ENCODE measurements around the gene SRRM3. TPM values are rescaled to one million over a fixed set of nuclear protein-coding genes. Genes with fewer than 3 reads are reported as not detected.
"Not testable (repeated sequence)": the region's sequence is repeated elsewhere in the genome, so short reads cannot be mapped to it uniquely, and the experiment has no call there.

The SRRM3 gene
- total RNA-seq, 1 donor from 2014 or later, result 0.53 TPM

DNA sequence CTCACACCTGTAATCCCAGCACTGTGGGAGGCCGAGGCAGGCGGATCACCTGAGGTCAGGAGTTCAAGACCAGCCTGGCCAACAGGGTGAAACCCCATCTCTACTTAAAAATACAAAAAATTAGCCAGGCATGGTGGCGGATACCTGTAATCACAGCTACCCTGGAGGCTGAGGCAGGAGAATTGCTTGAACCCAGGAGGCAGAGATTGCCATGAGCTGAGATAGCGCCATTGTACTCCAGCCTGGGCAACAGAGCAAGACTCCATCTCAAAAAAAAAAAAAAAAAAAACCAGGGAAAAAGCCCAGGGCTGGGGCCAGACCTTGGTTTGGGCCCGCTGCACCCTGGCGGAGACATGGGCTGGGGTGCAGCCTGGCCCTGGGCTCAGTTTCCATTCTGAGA, 110.1 kb downstream of the SRRM3 start:
- DNase-seq (ENCODE audit: low read depth, low spot score), result not testable (repeated sequence)

GRCh38 chr7:76314042-76314721, 112.5 kb downstream of the SRRM3 start:
- peak; percentile 67 for DNase-seq (ENCODE audit: low read depth, low spot score)

DNA sequence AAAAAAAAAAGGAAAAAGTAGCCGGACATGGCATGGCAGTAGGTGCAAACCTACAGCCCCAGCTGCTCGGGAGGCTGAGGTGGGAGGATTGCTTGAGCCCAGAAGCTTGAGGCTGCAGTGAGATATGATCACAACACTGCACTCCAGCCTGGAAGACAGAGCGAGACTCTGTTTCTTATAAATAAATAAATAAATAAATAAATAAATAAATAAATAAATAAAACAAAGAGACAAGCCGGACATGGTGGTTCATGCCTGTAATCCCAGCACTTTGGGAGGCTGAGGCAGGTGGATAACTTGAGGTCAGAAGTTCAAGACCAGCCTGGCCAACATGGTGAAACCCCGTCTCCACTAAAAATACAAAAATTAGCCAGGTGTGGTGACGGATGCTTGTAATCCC, 113.0 kb downstream of the SRRM3 start:
- DNase-seq (ENCODE audit: low read depth, low spot score), result not testable (repeated sequence)

DNA sequence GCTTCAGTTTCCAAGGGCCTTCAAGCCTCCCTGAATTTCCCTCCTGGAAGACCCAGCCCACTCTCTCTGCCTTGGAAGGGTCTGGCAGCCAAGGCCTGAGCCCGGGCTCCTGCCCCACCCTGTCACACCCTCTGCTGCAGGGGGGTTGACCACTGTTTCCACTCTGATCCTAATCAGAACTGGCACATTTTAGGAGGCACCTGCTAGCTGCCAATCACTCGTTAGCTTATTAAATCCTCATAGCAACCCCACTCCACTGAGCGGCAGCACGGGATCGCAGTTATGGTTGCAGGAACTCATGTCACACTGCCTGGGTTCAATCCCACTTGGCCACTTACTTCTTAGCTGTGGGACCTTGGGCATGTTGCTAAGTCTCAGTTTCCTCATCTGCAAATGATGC, 113.7 kb downstream of the SRRM3 start:
- DNase-seq (ENCODE audit: low read depth, low spot score), result no peak

GRCh38 chr7:76316984-76317781, 115.5 kb downstream of the SRRM3 start:
- DNase-seq (ENCODE audit: low read depth, low spot score), result no peak

DNA sequence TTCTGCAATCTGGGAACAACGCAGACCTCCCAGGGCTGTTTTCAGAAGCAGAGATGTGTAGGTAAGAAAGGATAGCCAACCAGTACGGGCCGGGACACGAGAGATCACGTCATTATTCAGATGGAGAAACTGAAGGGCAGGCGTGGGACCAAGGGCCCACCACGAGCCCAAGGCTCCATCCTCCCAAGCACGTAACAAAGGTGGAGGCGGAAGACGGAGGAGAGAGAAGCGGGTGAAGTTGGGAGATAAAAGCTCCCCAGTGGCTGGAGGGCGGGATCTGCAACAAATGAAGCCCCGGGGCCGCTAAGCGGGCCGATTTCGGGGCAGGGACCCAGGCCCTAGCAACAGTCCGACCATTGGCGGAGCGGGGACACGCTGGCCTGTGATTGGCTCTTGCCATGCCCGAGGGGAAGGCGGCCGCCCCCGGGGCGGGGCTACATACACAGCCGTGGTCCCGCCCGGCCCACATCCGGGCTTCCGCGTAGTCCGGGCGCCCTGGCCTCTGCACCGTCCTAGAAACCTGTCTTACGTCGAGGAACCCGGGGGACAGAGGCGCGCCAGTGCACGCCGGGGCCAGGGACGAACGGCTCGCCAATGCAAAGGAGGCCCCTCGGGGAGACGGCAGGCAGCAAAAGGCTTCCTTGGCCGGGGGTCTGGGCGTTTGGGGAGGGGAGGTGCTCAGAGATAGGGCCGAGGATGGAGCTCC, 116.2 kb downstream of the SRRM3 start:
- peak; percentile 86 for DNase-seq (ENCODE audit: low read depth, low spot score)

DNA sequence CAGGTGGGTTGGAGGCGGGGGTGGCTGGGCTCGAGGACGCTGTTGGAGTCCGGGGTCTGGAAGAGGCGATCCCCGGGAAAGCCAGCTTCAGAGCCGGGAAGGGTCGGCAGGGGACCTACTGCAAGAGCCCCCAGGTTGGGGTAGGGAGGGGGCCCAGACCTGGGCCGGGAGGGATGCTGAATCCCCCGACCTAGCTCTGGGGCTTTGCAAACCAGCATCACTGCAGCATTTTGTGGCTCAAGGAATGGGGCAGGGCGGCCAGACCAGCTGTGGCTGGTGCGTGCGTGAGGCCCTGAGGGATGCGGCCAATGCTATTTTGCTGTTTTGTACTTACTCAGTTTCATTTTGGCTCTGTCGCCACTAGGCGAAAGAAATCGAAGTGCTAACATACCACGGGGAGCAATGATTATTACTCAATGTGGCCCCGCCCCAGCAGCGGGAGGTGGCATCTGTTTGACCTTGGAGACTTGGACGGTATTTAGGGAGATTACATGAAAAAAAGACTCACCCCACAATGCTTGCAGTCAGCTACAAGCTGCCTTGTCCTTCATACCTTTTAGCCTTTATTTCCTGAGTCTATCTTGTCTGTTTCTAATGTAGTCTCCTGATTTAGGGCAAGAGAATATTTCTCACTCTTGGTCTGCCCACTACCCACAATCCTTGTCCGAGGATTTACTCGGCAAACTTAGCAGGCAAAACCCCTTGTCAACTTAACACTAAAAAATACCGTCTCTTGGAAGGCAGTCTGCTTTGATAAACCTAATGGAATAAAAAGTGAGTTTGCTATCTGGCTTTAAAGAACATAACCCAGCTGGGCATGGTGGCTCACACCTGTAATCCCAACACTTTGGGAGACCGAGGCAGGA, 117.0 kb downstream of the SRRM3 start:
- DNase-seq (ENCODE audit: low read depth, low spot score), result no peak

DNA sequence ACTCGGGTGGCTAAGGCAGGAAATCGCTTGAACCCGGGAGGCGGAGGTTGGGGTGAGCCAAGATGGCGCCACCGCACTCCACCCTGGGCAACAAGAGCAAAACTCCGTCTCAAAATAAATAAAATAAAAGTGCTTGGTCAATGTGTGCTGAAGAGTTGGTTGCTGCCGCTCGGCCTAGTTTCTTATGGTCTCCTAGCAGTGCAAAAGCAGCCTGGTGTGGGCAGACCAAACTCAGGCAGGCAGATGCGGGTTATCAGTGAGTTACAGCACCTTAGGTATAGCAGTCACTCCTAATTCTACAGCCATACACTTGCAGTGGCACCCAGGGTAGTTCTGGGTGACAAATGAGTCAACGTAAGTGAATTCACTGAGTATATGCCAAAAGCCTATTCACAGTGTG, 123.4 kb downstream of the SRRM3 start:
- DNase-seq (ENCODE audit: low read depth, low spot score), result no peak

DNA sequence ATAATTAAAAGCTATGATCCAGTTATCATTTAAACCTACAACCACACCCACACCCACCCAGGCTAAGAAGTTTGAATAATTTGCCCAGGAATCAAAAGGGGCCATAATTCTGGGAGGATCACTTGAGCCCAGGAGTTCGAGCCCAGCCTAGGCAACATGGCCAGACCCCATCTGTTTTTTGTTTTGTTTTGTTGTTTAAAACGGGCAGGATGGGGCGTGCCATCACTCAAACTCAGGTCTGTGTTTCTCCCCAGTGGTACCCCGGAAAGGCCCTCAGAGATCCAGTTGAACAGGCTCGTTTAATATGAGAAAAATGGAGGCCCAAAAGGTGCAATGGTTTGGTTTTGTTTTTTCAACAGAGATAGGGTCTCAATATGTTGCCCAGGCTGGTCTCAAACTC, 124.1 kb downstream of the SRRM3 start:
- DNase-seq (ENCODE audit: low read depth, low spot score), result no peak

DNA sequence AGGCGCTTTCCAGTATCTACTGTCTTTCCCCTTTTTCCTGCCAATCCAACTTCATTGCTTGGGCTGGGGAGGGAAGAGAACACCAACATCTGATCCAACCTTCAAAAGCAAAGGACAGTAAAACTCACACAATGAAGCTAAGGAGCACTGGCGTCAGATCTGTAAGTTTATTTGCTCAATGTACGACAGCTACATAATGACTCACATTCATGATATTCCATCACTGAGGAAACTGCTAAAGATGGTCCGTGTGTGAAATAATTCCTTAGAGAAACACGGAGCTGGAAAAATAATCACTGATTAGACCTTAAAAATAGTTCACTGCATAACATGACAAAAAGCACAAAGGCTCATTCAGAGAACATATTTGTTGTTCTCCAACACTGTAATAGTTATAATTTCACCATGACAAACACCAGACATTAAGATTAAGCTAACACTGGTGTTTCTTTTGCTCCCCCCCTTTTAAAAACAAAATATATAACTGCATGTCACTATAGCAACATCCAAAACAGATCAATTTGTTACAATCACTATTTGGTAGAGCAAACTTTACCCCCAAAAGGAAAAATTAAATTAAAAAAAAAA, 125.0 kb downstream of the SRRM3 start:
- no peak for DNase-seq (ENCODE audit: low read depth, low spot score)

- peak; percentile 45 for DNase-seq (ENCODE audit: low read depth, low spot score)
Observed at GRCh38 chr7:76327610-76328009, 125.9 kb downstream of the SRRM3 start.

DNA sequence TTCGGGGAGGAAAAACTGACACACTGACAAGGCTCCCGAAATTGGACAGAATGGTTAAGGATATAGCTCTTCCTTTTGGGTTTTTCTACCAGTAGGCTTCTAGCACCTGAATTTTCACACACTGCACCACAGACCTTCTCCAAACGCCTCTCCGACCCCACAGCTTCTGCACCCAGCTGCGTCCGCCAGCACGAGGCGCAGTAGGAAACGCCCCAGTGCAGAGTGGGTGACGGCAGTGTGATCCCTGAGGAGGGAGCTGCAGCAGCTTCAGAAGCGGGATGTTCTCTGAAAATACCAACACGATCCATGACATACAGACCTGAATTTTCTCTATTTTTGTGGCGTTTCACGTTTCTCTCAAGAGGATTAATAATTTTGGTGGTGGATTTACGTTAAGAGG, 126.7 kb downstream of the SRRM3 start:
- DNase-seq (ENCODE audit: low read depth, low spot score), result no peak

- DNase-seq (ENCODE audit: low read depth, low spot score), result no peak
Observed at GRCh38 chr7:76329479-76329878, 127.8 kb downstream of the SRRM3 start.

DNA sequence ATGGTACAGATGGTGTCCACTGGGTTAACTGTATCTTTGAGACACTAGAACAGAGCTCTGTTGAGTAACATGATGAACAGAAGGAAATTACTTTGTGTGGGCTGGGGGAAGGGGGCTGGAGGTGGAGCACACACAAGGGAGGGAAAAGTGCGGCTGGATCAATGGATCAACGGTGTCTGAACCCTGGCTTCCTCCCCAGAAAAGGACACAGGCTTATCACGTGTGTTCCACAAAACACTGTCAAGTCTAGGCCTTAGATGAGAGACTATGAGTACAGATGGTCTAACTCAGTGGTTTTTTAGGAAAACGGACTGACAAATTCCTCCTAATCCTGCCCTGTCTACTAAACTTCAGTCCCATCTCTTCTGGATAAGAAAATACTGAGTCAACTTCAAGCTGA, 128.6 kb downstream of the SRRM3 start:
- DNase-seq (ENCODE audit: low read depth, low spot score), result no peak

DNA sequence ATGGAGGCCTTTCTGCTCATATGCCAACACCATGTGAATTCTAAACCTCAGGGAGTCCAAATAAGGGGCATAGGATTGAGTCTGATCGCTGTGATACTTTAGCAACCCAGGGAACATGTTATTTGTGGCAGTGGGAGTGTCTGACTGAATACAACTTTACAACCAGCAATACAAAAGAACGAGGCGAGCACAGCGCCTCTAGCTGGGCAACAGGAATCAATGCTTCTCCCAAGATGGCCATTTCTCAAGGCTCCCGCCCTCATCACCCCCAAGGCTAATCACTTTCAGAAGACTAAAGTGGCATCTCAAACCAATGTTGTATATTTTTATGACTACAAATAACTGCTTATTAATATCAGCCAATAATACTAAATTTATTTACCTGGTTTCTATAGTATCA, 129.0 kb downstream of the SRRM3 start:
- no peak for DNase-seq (ENCODE audit: low read depth, low spot score)

DNA sequence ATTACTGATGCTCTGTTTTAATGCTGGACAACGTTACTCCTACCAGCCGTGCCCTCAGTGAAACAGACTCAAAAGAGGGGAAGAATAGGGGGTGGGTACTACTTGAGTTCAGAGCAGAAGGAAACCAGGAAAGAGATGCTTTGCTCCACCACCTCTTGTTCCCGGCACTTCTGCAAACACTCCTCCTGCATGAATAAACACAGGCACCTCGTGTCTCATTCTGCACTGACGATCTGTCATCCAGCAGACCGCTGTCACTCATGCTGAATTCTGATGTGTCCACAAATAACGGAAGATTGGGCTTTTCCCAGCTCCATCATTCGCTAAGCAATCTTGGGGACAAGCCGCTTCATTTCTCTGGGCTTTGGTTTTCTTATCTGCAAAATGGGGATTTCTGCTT, 130.4 kb downstream of the SRRM3 start:
- DNase-seq (ENCODE audit: low read depth, low spot score), result no peak

DNA sequence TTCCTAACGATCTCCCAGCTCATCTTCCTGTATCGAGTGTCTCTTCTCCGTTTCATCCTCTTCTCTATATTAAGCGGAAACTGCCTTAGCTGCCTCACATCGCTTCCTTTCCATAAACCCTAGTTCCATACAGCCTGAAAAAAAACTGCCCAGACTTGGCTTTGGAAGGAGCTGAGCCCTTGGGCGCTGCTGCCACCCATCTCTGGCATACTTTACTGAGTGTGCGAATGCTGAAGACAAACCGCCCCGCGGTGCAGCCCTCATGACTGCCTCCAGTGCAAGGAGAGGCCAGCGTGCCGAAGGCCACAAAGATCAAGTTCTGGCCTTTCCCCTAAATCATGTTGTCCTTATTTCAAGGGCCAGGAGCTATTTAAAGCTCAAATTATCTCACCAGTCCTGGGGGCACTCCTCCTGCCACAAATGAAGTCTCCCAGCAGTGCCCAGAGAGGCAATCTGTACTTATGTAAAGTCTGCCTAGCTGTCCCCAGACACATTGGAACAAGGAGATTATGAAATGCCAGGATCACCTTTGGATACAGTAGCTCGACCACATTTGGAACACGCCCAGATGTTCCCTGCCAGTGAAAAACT, 131.9 kb downstream of the SRRM3 start:
- no peak for DNase-seq (ENCODE audit: low read depth, low spot score)

- no peak for DNase-seq (ENCODE audit: low read depth, low spot score)
Observed at GRCh38 chr7:76334320-76334967, 132.7 kb downstream of the SRRM3 start.

GRCh38 chr7:76335417-76335816, 133.7 kb downstream of the SRRM3 start:
- not testable (repeated sequence) for DNase-seq (ENCODE audit: low read depth, low spot score)

DNA sequence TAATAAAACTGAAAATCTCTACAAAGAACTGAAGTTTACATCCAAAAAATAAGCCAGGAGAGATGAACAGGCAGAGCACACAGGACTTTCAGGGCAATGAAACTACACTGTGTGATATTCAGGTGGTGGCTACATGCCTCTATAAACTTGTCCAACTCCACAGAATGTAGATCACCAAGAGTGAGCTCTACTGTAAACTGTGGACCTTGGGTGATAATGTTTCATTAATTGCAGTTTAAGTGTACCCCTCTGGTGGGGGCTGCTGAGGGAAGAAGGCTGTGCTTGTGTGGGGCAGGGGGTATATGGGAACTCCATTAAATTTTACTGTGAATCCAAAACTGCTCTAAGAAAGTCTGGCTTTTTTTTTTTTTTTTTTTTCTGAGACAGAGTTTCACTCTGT, 134.4 kb downstream of the SRRM3 start:
- no peak for DNase-seq (ENCODE audit: low read depth, low spot score)

Measured in pulmonary artery endothelial cell (primary cell).